ENCODE results near the gene KLF3.

Gene KLF3

GRCh38 chr4:38672397-38673129 is 8.6 kb downstream of the KLF3 start:
- DNase-seq (ENCODE audit: insufficient read length, low spot score) (no peak), FAIRE-seq (no peak)

GRCh38 chr4:38673130-38673978 is 9.4 kb downstream of the KLF3 start:
- no peak for FAIRE-seq

GRCh38 chr4:38674258-38675144 is 10.5 kb downstream of the KLF3 start:
- no peak for FAIRE-seq
- no peak for DNase-seq (ENCODE audit: insufficient read length, low spot score)

More at GRCh38 chr4:38673130-38673978, 9.4 kb downstream of the KLF3 start:
- no peak for DNase-seq (ENCODE audit: insufficient read length, low spot score)

GRCh38 chr4:38675146-38676121 is 11.4 kb downstream of the KLF3 start:
- DNase-seq (ENCODE audit: insufficient read length, low spot score) (peak; percentile 66), FAIRE-seq (no peak)

- DNase-seq (ENCODE audit: insufficient read length, low spot score) (no peak), FAIRE-seq (no peak)
These were observed 13.0 kb downstream of the KLF3 start for GRCh38 chr4:38676986-38677385.

- no peak for DNase-seq (ENCODE audit: insufficient read length, low spot score)
- no peak for FAIRE-seq
These were observed 13.4 kb downstream of the KLF3 start for GRCh38 chr4:38677441-38677840.

GRCh38 chr4:38678078-38678477 is 14.1 kb downstream of the KLF3 start:
- no peak for DNase-seq (ENCODE audit: insufficient read length, low spot score)
- FAIRE-seq = no peak

- FAIRE-seq (no peak), DNase-seq (ENCODE audit: insufficient read length, low spot score) (no peak)
These were observed 15.9 kb downstream of the KLF3 start for GRCh38 chr4:38679921-38680320.

- no peak for FAIRE-seq
- no peak for DNase-seq (ENCODE audit: insufficient read length, low spot score)
These were observed 17.4 kb downstream of the KLF3 start for GRCh38 chr4:38681281-38681991.

- DNase-seq (ENCODE audit: insufficient read length, low spot score) = no peak
- FAIRE-seq = no peak
These were observed 18.3 kb downstream of the KLF3 start for GRCh38 chr4:38682336-38682735.

- DNase-seq (ENCODE audit: insufficient read length, low spot score) = no peak
These were observed 19.3 kb downstream of the KLF3 start for GRCh38 chr4:38683276-38683675.

GRCh38 chr4:38684271-38684670 is 20.3 kb downstream of the KLF3 start:
- FAIRE-seq = no peak
- no peak for DNase-seq (ENCODE audit: insufficient read length, low spot score)

More at GRCh38 chr4:38683276-38683675, 19.3 kb downstream of the KLF3 start:
- no peak for FAIRE-seq

- DNase-seq (ENCODE audit: insufficient read length, low spot score) = no peak
- no peak for FAIRE-seq
These were observed 21.2 kb downstream of the KLF3 start for GRCh38 chr4:38684951-38685844.

GRCh38 chr4:38686682-38687081 is 22.7 kb downstream of the KLF3 start:
- no peak for FAIRE-seq

GRCh38 chr4:38687571-38688011 is 23.6 kb downstream of the KLF3 start:
- FAIRE-seq (no peak), DNase-seq (ENCODE audit: insufficient read length, low spot score) (no peak)

More at GRCh38 chr4:38686682-38687081, 22.7 kb downstream of the KLF3 start:
- no peak for DNase-seq (ENCODE audit: insufficient read length, low spot score)

- no peak for FAIRE-seq
- no peak for DNase-seq (ENCODE audit: insufficient read length, low spot score)
These were observed 24.8 kb downstream of the KLF3 start for GRCh38 chr4:38688676-38689355.

- FAIRE-seq (no peak), DNase-seq (ENCODE audit: insufficient read length, low spot score) (no peak)
These were observed 27.4 kb downstream of the KLF3 start for GRCh38 chr4:38691251-38692008.
